Activated T-cell treated with anti-CD3 and anti-CD28 coated beads, Interleukin-2, amount 50 U/mL, for 72 hours (primary cell): ENCODE measurements around the gene MEF2C. TPM values are rescaled to one million over a fixed set of nuclear protein-coding genes. Genes with fewer than 3 reads are reported as not detected.
"Not testable (repeated sequence)": the region's sequence is repeated elsewhere in the genome, so short reads cannot be mapped to it uniquely, and the experiment has no call there.

Experiments used
- ATAC-seq, 2 donors: fragments of 150-1000 bp; cut with Tn5 transposase; replicated peaks in 1 of 2; 2 replicates each; pipeline ENCODE4 v1.10.0; 2021; ENCODE audit warnings: moderate library complexity in 2 of 2, mild to moderate bottlenecking in 1 of 2
- DNase-seq, 2 donors: peaks; one replicate each; pipeline ENCODE4 v3.0.0; 2021 to 2022; ENCODE audit warnings: mixed read lengths in 1 of 2
- H3K27ac Mint-ChIP-seq: one replicate; pipeline ENCODE4 v1.8.0; 2022; ENCODE audit warnings: mild to moderate bottlenecking, moderate library complexity, mixed read lengths
- H3K27me3 Mint-ChIP-seq: one replicate; pipeline ENCODE4 v1.8.0; 2022; ENCODE audit warnings: low read depth, mixed read lengths
- H3K36me3 Mint-ChIP-seq, 2 donors: one replicate each; pipeline ENCODE4 v1.8.0; 2022; ENCODE audit warnings: mixed read lengths in 2 of 2, mild to moderate bottlenecking in 1 of 2; ENCODE audit not compliant: insufficient read depth in 2 of 2
- H3K4me1 Mint-ChIP-seq: one replicate; pipeline ENCODE4 v1.8.0; 2022; ENCODE audit warnings: low read depth, mixed read lengths
- H3K4me3 Mint-ChIP-seq, 2 donors: one replicate each; pipeline ENCODE4 v1.8.0; 2022; ENCODE audit warnings: mild to moderate bottlenecking in 2 of 2, mixed read lengths in 2 of 2, moderate library complexity in 2 of 2
- H3K9me3 Mint-ChIP-seq, 2 donors: one replicate each; pipeline ENCODE4 v1.8.0; 2022; ENCODE audit warnings: mixed read lengths in 2 of 2
- total RNA-seq, 2 donors: library from RNA; stranded (reverse); gene quantifications; one replicate each; pipeline ENCODE4 v1.2.3, GENCODE V29; 2022

Gene MEF2C
- total RNA-seq, 2 donors from 2014 or later, result 0.53 to 0.83 TPM

GRCh38 chr5:88868468-88869068, 14.4 kb downstream of the MEF2C start:
- Mint-ChIP-seq H3K4me3 (no peak overlapping the region), H3K27me3 (peaks cover 26% of the 10 kb centered on the region), H3K4me1 (no peaks in the 10 kb centered on the region), H3K36me3 (no peaks in the 10 kb centered on the region), H3K27ac (no peak overlapping the region), H3K9me3 (no peaks in the 10 kb centered on the region)
- no peak for ATAC-seq
- no peak for DNase-seq

- H3K27me3 Mint-ChIP-seq, result peaks cover 16% of the 10 kb centered on the region
- no peaks in the 10 kb centered on the region for H3K4me1 Mint-ChIP-seq
- H3K9me3 Mint-ChIP-seq, result no peaks in the 10 kb centered on the region
- no peak for ATAC-seq
- H3K4me3 Mint-ChIP-seq, result no peak overlapping the region
- no peak overlapping the region for H3K27ac Mint-ChIP-seq
- no peak for DNase-seq
- no peaks in the 10 kb centered on the region for H3K36me3 Mint-ChIP-seq
Measured at GRCh38 chr5:88867638-88868037, 15.3 kb downstream of the MEF2C start.

GRCh38 chr5:88863523-88863922, 19.5 kb downstream of the MEF2C start:
- H3K9me3 Mint-ChIP-seq, result no peaks in the 10 kb centered on the region
- H3K36me3 Mint-ChIP-seq, result no peaks in the 10 kb centered on the region
- no peak overlapping the region for H3K4me3 Mint-ChIP-seq
- ATAC-seq (no peak), DNase-seq (no peak)
- H3K27me3 Mint-ChIP-seq, result no peaks in the 10 kb centered on the region
- no peak overlapping the region for H3K27ac Mint-ChIP-seq
- no peaks in the 10 kb centered on the region for H3K4me1 Mint-ChIP-seq

GRCh38 chr5:88862547-88863175, 20.3 kb downstream of the MEF2C start:
- Mint-ChIP-seq H3K27ac (no peak overlapping the region), H3K4me1 (no peaks in the 10 kb centered on the region)
- DNase-seq, result no peak

GRCh38 chr5:88861231-88861630, 21.8 kb downstream of the MEF2C start:
- no peak for DNase-seq
- Mint-ChIP-seq H3K36me3 (peaks cover 2 to 3% of the 10 kb centered on the region in 2 donors), H3K27me3 (no peaks in the 10 kb centered on the region), H3K9me3 (peaks cover 2 to 3% of the 10 kb centered on the region in 2 donors), H3K4me3 (no peak overlapping the region), H3K27ac (no peak overlapping the region), H3K4me1 (no peaks in the 10 kb centered on the region)
- ATAC-seq, result no peak

More at GRCh38 chr5:88862547-88863175, 20.3 kb downstream of the MEF2C start:
- H3K4me3 Mint-ChIP-seq, result no peak overlapping the region
- ATAC-seq, result no peak
- peaks cover 2% of the 10 kb centered on the region in 2 donors for H3K9me3 Mint-ChIP-seq
- no peaks in the 10 kb centered on the region for H3K27me3 Mint-ChIP-seq
- peaks cover 0 to 2% of the 10 kb centered on the region in 2 donors for H3K36me3 Mint-ChIP-seq

GRCh38 chr5:88860501-88860900, 22.5 kb downstream of the MEF2C start:
- Mint-ChIP-seq H3K4me3 (no peak overlapping the region), H3K4me1 (no peaks in the 10 kb centered on the region), H3K36me3 (peaks cover 3 to 8% of the 10 kb centered on the region in 2 donors), H3K27ac (no peak overlapping the region), H3K9me3 (peaks cover 3 to 5% of the 10 kb centered on the region in 2 donors), H3K27me3 (peaks cover 3% of the 10 kb centered on the region)
- no peak for ATAC-seq
- DNase-seq, result no peak

GRCh38 chr5:88858392-88858791, 24.6 kb downstream of the MEF2C start:
- H3K36me3 Mint-ChIP-seq, result peaks cover 3 to 8% of the 10 kb centered on the region in 2 donors

GRCh38 chr5:88856381-88856780, 26.6 kb downstream of the MEF2C start:
- not testable (repeated sequence) for H3K4me1 Mint-ChIP-seq

More at GRCh38 chr5:88858392-88858791, 24.6 kb downstream of the MEF2C start:
- ATAC-seq, result no peak
- peaks cover 18% of the 10 kb centered on the region for H3K27me3 Mint-ChIP-seq
- no peak overlapping the region for H3K27ac Mint-ChIP-seq
- H3K9me3 Mint-ChIP-seq, result peaks cover 5% of the 10 kb centered on the region in 2 donors
- H3K4me3 Mint-ChIP-seq, result no peak overlapping the region
- no peak for DNase-seq
- no peaks in the 10 kb centered on the region for H3K4me1 Mint-ChIP-seq

GRCh38 chr5:88854769-88855168, 28.2 kb downstream of the MEF2C start:
- no peak overlapping the region for H3K4me3 Mint-ChIP-seq
- no peak overlapping the region for H3K27ac Mint-ChIP-seq
- H3K36me3 Mint-ChIP-seq, result peaks cover 3 to 8% of the 10 kb centered on the region in 2 donors
- peaks cover 5% of the 10 kb centered on the region in 2 donors for H3K9me3 Mint-ChIP-seq
- DNase-seq, result no peak
- no peak for ATAC-seq
- H3K4me1 Mint-ChIP-seq, result no peaks in the 10 kb centered on the region
- peaks cover 31% of the 10 kb centered on the region for H3K27me3 Mint-ChIP-seq

More at GRCh38 chr5:88856381-88856780, 26.6 kb downstream of the MEF2C start:
- H3K27ac Mint-ChIP-seq, H3K36me3 Mint-ChIP-seq, H3K9me3 Mint-ChIP-seq, DNase-seq, ATAC-seq, H3K4me3 Mint-ChIP-seq: not testable (repeated sequence)
- peaks cover 18% of the 10 kb centered on the region for H3K27me3 Mint-ChIP-seq

GRCh38 chr5:88847420-88847819, 35.6 kb downstream of the MEF2C start:
- peaks cover 13% of the 10 kb centered on the region for H3K4me1 Mint-ChIP-seq
- H3K36me3 Mint-ChIP-seq, result no peaks in the 10 kb centered on the region
- H3K4me3 Mint-ChIP-seq, result no peak overlapping the region
- ATAC-seq (no peak), DNase-seq (no peak)
- no peak overlapping the region for H3K27ac Mint-ChIP-seq
- peaks cover 46% of the 10 kb centered on the region for H3K27me3 Mint-ChIP-seq
- no peaks in the 10 kb centered on the region for H3K9me3 Mint-ChIP-seq

- DNase-seq, result no peak
- no peak overlapping the region for H3K27ac Mint-ChIP-seq
- no peak for ATAC-seq
- peaks cover 13% of the 10 kb centered on the region for H3K4me1 Mint-ChIP-seq
- no peaks in the 10 kb centered on the region for H3K36me3 Mint-ChIP-seq
- no peak overlapping the region for H3K4me3 Mint-ChIP-seq
- H3K27me3 Mint-ChIP-seq, result peaks cover 49% of the 10 kb centered on the region
- H3K9me3 Mint-ChIP-seq, result no peaks in the 10 kb centered on the region
Measured at GRCh38 chr5:88846434-88846833, 36.5 kb downstream of the MEF2C start.

GRCh38 chr5:88845081-88845697, 37.8 kb downstream of the MEF2C start:
- ATAC-seq, result peak; percentile 96 to 97

GRCh38 chr5:88842784-88843183, 40.2 kb downstream of the MEF2C start:
- peaks cover 13% of the 10 kb centered on the region for H3K4me1 Mint-ChIP-seq
- no peak for DNase-seq
- H3K27me3 Mint-ChIP-seq, result peaks cover 56% of the 10 kb centered on the region
- H3K36me3 Mint-ChIP-seq, result no peaks in the 10 kb centered on the region
- no peaks in the 10 kb centered on the region for H3K9me3 Mint-ChIP-seq
- no peak for ATAC-seq
- no peak overlapping the region for H3K27ac Mint-ChIP-seq
- H3K4me3 Mint-ChIP-seq, result no peak overlapping the region

More at GRCh38 chr5:88845081-88845697, 37.8 kb downstream of the MEF2C start:
- Mint-ChIP-seq H3K27me3 (peaks cover 52% of the 10 kb centered on the region), H3K4me3 (peak overlapping the region in 1 of 2 donors; percentile 39), H3K27ac (peak overlapping the region; percentile 48), H3K36me3 (no peaks in the 10 kb centered on the region), H3K9me3 (no peaks in the 10 kb centered on the region), H3K4me1 (peaks cover 13% of the 10 kb centered on the region)
- DNase-seq, result no peak
